ENCODE measurements around the gene MCM9.

Gene MCM9

GRCh38 chr6:118764766-118765165, 170.2 kb downstream of the MCM9 start:
- DNase-seq, result no peak
